ENCODE results near the gene CDH16. TPM values are rescaled to one million over a fixed set of nuclear protein-coding genes. Genes with fewer than 3 reads are reported as not detected.

The CDH16 gene
- total and polyA plus RNA-seq, 2 of the 13 experiments (the other 11 are each of a cell fraction or from before 2014, with no cell fraction given) = 2.7 to 3.9 TPM

- TF ChIP-seq ZNF17 (CRISPR knock-in tag; IDR thresholded peaks at IDR 0.05) = no peak
- no peak; the same call in 1 of the 2 replicates for TF ChIP-seq BRD4 (CRISPR knock-in tag; IDR thresholded peaks at IDR 0.05)
- TF ChIP-seq ZNF770 (CRISPR knock-in tag; IDR thresholded peaks at IDR 0.05) = peak; percentile 56; the same call in 1 of the 2 replicates
- TF ChIP-seq SOX5 (CRISPR knock-in tag; IDR thresholded peaks at IDR 0.05; ENCODE audit: borderline replicate concordance) = peak; percentile 15; the same call in 1 of the 2 replicates
- no peak for TF ChIP-seq SIN3B (IDR thresholded peaks at IDR 0.05; ENCODE audit: low read length)
- no peak for TF ChIP-seq ZFP62 (CRISPR knock-in tag; IDR thresholded peaks at IDR 0.05)
- TF ChIP-seq ZNF609 (CRISPR knock-in tag; IDR thresholded peaks at IDR 0.05; ENCODE audit: borderline replicate concordance) = no peak
- TF ChIP-seq TCF12 (IDR thresholded peaks at IDR 0.05) = no peak
- TF ChIP-seq TCF12 (CRISPR knock-in tag; IDR thresholded peaks at IDR 0.05) = 0 out of 2 replicates have a peak, but pooled peaks have one; percentile 48
- TF ChIP-seq KLF15 (CRISPR knock-in tag; IDR thresholded peaks at IDR 0.05; ENCODE audit: borderline replicate concordance) = no peak
- peak; percentile 81 for TF ChIP-seq ZNF883 (CRISPR knock-in tag; IDR thresholded peaks at IDR 0.05; ENCODE audit: not compliant biosample characterization)
- TF ChIP-seq CAMTA2 (CRISPR knock-in tag; IDR thresholded peaks at IDR 0.05; ENCODE audit: borderline replicate concordance) = no peak
- TF ChIP-seq MYNN (CRISPR knock-in tag; IDR thresholded peaks at IDR 0.05; ENCODE audit: low read depth) = no peak
- TF ChIP-seq ZNF501 (CRISPR knock-in tag; IDR thresholded peaks at IDR 0.05) = peak; percentile 70; the same call in 1 of the 2 replicates
- TF ChIP-seq ZFP36 (IDR thresholded peaks at IDR 0.05; ENCODE audit: borderline replicate concordance, low read depth, low read length, partially characterized antibody) = no peak
- TF ChIP-seq WIZ (CRISPR knock-in tag; IDR thresholded peaks at IDR 0.05) = no peak
- TF ChIP-seq, protein P1, sequence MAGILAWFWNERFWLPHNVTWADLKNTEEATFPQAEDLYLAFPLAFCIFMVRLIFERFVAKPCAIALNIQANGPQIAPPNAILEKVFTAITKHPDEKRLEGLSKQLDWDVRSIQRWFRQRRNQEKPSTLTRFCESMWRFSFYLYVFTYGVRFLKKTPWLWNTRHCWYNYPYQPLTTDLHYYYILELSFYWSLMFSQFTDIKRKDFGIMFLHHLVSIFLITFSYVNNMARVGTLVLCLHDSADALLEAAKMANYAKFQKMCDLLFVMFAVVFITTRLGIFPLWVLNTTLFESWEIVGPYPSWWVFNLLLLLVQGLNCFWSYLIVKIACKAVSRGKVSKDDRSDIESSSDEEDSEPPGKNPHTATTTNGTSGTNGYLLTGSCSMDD (CRISPR knock-in tag; IDR thresholded peaks at IDR 0.05) = no peak
- TF ChIP-seq SETDB1 (CRISPR knock-in tag; IDR thresholded peaks at IDR 0.05; ENCODE audit: borderline replicate concordance) = no peak
- TF ChIP-seq FOXA3 (CRISPR knock-in tag; IDR thresholded peaks at IDR 0.05) = no peak
- no peak for TF ChIP-seq SNAI1 (CRISPR knock-in tag; IDR thresholded peaks at IDR 0.05; ENCODE audit: borderline replicate concordance)
- TF ChIP-seq GATAD2A (CRISPR knock-in tag; IDR thresholded peaks at IDR 0.05) = peak; percentile 65
- TF ChIP-seq CC2D1A (CRISPR knock-in tag; IDR thresholded peaks at IDR 0.05) = no peak
- peak; percentile 68; the same call in 1 of the 2 replicates for TF ChIP-seq SAFB2 (CRISPR knock-in tag; IDR thresholded peaks at IDR 0.05; ENCODE audit: borderline replicate concordance, low read depth)
- TF ChIP-seq ZNF761 (CRISPR knock-in tag; conservative IDR thresholded peaks at IDR 0.05) = 0 out of 2 replicates have a peak, but pooled peaks have one; percentile 56
Observed at GRCh38 chr16:66961065-66961744, 42.5 kb upstream of the CDH16 start, which contains the start of gene CES3 (continued).

All from HepG2 (cell line).